ENCODE results near the gene CFAP54.

CFAP54 gene

DNA sequence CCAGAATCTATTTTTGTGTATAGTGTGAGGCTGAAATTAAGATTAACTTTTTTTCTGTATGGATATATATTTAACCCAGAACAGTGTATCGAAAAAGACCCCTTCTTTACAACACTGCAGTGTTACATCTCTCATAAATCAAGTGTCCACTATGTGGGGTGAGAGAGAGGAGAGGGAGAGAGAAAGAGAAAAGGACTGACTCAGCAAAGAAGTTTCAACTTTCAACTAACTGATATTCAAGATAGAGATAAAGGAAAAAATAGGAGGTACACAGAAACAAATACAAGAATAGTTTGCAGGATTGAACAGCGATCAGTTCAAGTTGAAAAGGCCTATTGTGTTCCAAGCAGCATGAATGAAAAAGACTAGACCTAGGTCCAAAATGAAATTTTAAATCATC is 291.0 kb downstream of the CFAP54 start:
- no peaks in the 10 kb centered on the region for H3K27me3 ChIP-seq (ENCODE audit: control insufficient read depth, low read length)
- no peaks in the 10 kb centered on the region for H3F3A ChIP-seq (ENCODE audit: control insufficient read depth, insufficient read depth)
- no peak overlapping the region for H3K4me2 ChIP-seq (ENCODE audit: low read length)
- H3K9me2 ChIP-seq (replicated peaks; ENCODE audit: control insufficient read depth, low read length) = no peaks in the 10 kb centered on the region
- TF ChIP-seq, protein P1, sequence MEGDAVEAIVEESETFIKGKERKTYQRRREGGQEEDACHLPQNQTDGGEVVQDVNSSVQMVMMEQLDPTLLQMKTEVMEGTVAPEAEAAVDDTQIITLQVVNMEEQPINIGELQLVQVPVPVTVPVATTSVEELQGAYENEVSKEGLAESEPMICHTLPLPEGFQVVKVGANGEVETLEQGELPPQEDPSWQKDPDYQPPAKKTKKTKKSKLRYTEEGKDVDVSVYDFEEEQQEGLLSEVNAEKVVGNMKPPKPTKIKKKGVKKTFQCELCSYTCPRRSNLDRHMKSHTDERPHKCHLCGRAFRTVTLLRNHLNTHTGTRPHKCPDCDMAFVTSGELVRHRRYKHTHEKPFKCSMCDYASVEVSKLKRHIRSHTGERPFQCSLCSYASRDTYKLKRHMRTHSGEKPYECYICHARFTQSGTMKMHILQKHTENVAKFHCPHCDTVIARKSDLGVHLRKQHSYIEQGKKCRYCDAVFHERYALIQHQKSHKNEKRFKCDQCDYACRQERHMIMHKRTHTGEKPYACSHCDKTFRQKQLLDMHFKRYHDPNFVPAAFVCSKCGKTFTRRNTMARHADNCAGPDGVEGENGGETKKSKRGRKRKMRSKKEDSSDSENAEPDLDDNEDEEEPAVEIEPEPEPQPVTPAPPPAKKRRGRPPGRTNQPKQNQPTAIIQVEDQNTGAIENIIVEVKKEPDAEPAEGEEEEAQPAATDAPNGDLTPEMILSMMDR (IDR thresholded peaks at IDR 0.05; ENCODE audit: low read depth, low read length, poor library complexity, severe bottlenecking) = no peak
- TF ChIP-seq EZH2phosphoT487 (IDR thresholded peaks at IDR 0.05; ENCODE audit: borderline replicate concordance, low read length) = no peak
- no peaks in the 10 kb centered on the region for H3K4me1 ChIP-seq (ENCODE audit: control insufficient read depth, low read length)
- no peaks in the 10 kb centered on the region for H3K79me2 ChIP-seq (ENCODE audit: control insufficient read depth, low read length)
- no peaks in the 10 kb centered on the region for H4K20me1 ChIP-seq (ENCODE audit: control insufficient read depth, insufficient read depth, low read depth, low read length)
- no peaks in the 10 kb centered on the region for H3K36me3 ChIP-seq (ENCODE audit: control insufficient read depth, low read length)
- no peak overlapping the region for H3K4me3 ChIP-seq (ENCODE audit: low read length)
- no peaks in the 10 kb centered on the region for H3K9me3 ChIP-seq (ENCODE audit: control insufficient read depth, insufficient read depth, low read length)
- H3K27ac ChIP-seq (ENCODE audit: low read depth, low read length) = no peak overlapping the region

DNA sequence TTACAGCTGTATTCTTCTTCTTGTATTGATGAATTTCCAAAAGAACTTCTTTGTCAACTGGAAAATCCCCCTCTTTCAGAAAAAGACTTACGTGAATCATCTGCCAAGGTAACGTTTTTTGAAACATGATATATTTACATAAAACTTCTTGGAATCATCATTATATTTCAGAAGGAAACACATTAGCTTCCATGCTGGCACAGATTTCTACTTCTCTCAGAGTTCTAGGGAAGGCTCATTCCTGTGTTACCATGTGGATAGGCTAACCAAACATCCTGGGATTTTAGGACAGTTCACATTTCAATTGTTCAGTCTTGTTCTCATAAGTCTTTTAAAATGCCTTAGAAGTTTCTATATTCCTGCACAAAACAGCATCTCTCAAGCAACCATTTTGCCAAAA is 297.4 kb downstream of the CFAP54 start:
- Histone ChIP-seq H3K79me2 (ENCODE audit: control insufficient read depth, low read length) (no peaks in the 10 kb centered on the region), H3K9me3 (ENCODE audit: control insufficient read depth, insufficient read depth, low read length) (no peaks in the 10 kb centered on the region), H3K4me2 (ENCODE audit: low read length) (no peak overlapping the region), H3K9me2 (replicated peaks; ENCODE audit: control insufficient read depth, low read length) (no peaks in the 10 kb centered on the region), H4K20me1 (ENCODE audit: control insufficient read depth, insufficient read depth, low read depth, low read length) (no peaks in the 10 kb centered on the region), H3F3A (ENCODE audit: control insufficient read depth, insufficient read depth) (no peaks in the 10 kb centered on the region), H3K4me3 (ENCODE audit: low read length) (no peak overlapping the region), H3K27me3 (ENCODE audit: control insufficient read depth, low read length) (no peaks in the 10 kb centered on the region), H3K4me1 (ENCODE audit: control insufficient read depth, low read length) (no peaks in the 10 kb centered on the region), H3K36me3 (ENCODE audit: control insufficient read depth, low read length) (no peaks in the 10 kb centered on the region), H3K27ac (ENCODE audit: low read depth, low read length) (no peak overlapping the region)
- TF ChIP-seq, protein P1 (IDR thresholded peaks at IDR 0.05; ENCODE audit: low read depth, low read length, poor library complexity, severe bottlenecking) = no peak
- TF ChIP-seq EZH2phosphoT487 (IDR thresholded peaks at IDR 0.05; ENCODE audit: borderline replicate concordance, low read length) = no peak

DNA sequence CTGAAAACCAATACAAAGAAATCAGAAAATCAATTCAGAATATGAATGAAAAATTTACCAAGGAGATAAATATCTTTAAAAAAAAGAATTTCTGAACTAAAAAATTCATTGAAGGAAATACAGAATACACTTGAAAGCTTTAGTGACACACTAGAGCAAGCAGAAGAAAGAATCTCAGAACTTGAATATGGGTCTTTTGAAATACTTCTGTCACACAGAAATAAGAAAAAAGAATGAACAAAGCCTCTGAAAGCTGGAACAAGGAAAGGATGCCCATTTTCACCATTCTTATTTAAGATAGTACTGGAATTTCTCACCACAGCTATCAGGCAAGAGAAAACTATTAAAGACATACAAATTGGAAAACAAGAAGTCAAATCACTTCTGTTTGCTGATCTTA is 314.6 kb downstream of the CFAP54 start:
- no peak overlapping the region for H3K27ac ChIP-seq (ENCODE audit: low read depth, low read length)

More for the DNA sequence above, 314.6 kb downstream of the CFAP54 start:
- H3K4me3 ChIP-seq (ENCODE audit: low read length) = no peak overlapping the region
- H3K4me1 ChIP-seq (ENCODE audit: control insufficient read depth, low read length) = no peaks in the 10 kb centered on the region
- no peaks in the 10 kb centered on the region for H3K27me3 ChIP-seq (ENCODE audit: control insufficient read depth, low read length)
- H3K36me3 ChIP-seq (ENCODE audit: control insufficient read depth, low read length) = no peaks in the 10 kb centered on the region
- no peaks in the 10 kb centered on the region for H3F3A ChIP-seq (ENCODE audit: control insufficient read depth, insufficient read depth)
- no peaks in the 10 kb centered on the region for H3K9me2 ChIP-seq (replicated peaks; ENCODE audit: control insufficient read depth, low read length)
- no peak for TF ChIP-seq EZH2phosphoT487 (IDR thresholded peaks at IDR 0.05; ENCODE audit: borderline replicate concordance, low read length)
- TF ChIP-seq, protein P1 (IDR thresholded peaks at IDR 0.05; ENCODE audit: low read depth, low read length, poor library complexity, severe bottlenecking) = no peak
- H3K79me2 ChIP-seq (ENCODE audit: control insufficient read depth, low read length) = no peaks in the 10 kb centered on the region
- no peaks in the 10 kb centered on the region for H3K9me3 ChIP-seq (ENCODE audit: control insufficient read depth, insufficient read depth, low read length)
- H4K20me1 ChIP-seq (ENCODE audit: control insufficient read depth, insufficient read depth, low read depth, low read length) = no peaks in the 10 kb centered on the region
- no peak overlapping the region for H3K4me2 ChIP-seq (ENCODE audit: low read length)
